Activated T-cell treated with anti-CD3 and anti-CD28 coated beads, Interleukin-2, amount 50 U/mL, for 72 hours (primary cell): ENCODE data around the gene CMPK1. TPM values are rescaled to one million over a fixed set of nuclear protein-coding genes. Genes with fewer than 3 reads are reported as not detected.

Experiments used
- ATAC-seq, 2 donors: fragments of 150-1000 bp; cut with Tn5 transposase; replicated peaks in 1 of 2; 2 replicates each; pipeline ENCODE4 v1.10.0; 2021; ENCODE audit warnings: moderate library complexity in 2 of 2, mild to moderate bottlenecking in 1 of 2
- DNase-seq, 2 donors: peaks; one replicate each; pipeline ENCODE4 v3.0.0; 2021 to 2022; ENCODE audit warnings: mixed read lengths in 1 of 2
- H3K27ac Mint-ChIP-seq: one replicate; pipeline ENCODE4 v1.8.0; 2022; ENCODE audit warnings: mild to moderate bottlenecking, moderate library complexity, mixed read lengths
- H3K27me3 Mint-ChIP-seq: one replicate; pipeline ENCODE4 v1.8.0; 2022; ENCODE audit warnings: low read depth, mixed read lengths
- H3K36me3 Mint-ChIP-seq, 2 donors: one replicate each; pipeline ENCODE4 v1.8.0; 2022; ENCODE audit warnings: mixed read lengths in 2 of 2, mild to moderate bottlenecking in 1 of 2; ENCODE audit not compliant: insufficient read depth in 2 of 2
- H3K4me1 Mint-ChIP-seq: one replicate; pipeline ENCODE4 v1.8.0; 2022; ENCODE audit warnings: low read depth, mixed read lengths
- H3K4me3 Mint-ChIP-seq, 2 donors: one replicate each; pipeline ENCODE4 v1.8.0; 2022; ENCODE audit warnings: mild to moderate bottlenecking in 2 of 2, mixed read lengths in 2 of 2, moderate library complexity in 2 of 2
- H3K9me3 Mint-ChIP-seq, 2 donors: one replicate each; pipeline ENCODE4 v1.8.0; 2022; ENCODE audit warnings: mixed read lengths in 2 of 2
- total RNA-seq, 2 donors: library from RNA; stranded (reverse); gene quantifications; one replicate each; pipeline ENCODE4 v1.2.3, GENCODE V29; 2022

Gene CMPK1
- total RNA-seq, 2 donors from 2014 or later, result 108 to 117 TPM

GRCh38 chr1:47406966-47407365, 73.4 kb downstream of the CMPK1 start:
- ATAC-seq, result no peak
- Mint-ChIP-seq H3K4me3 (no peak overlapping the region), H3K27ac (no peak overlapping the region), H3K9me3 (no peaks in the 10 kb centered on the region), H3K36me3 (no peaks in the 10 kb centered on the region), H3K4me1 (no peaks in the 10 kb centered on the region), H3K27me3 (peaks cover 44% of the 10 kb centered on the region)
- no peak for DNase-seq

GRCh38 chr1:47407481-47407880, 73.9 kb downstream of the CMPK1 start:
- H3K4me3 Mint-ChIP-seq, result no peak overlapping the region
- H3K4me1 Mint-ChIP-seq, result no peaks in the 10 kb centered on the region
- ATAC-seq (no peak), DNase-seq (no peak)
- no peaks in the 10 kb centered on the region for H3K9me3 Mint-ChIP-seq
- no peak overlapping the region for H3K27ac Mint-ChIP-seq
- H3K36me3 Mint-ChIP-seq, result no peaks in the 10 kb centered on the region
- H3K27me3 Mint-ChIP-seq, result peaks cover 44% of the 10 kb centered on the region

- Mint-ChIP-seq H3K9me3 (no peaks in the 10 kb centered on the region), H3K27me3 (peaks cover 47% of the 10 kb centered on the region), H3K4me3 (no peak overlapping the region), H3K27ac (no peak overlapping the region), H3K36me3 (no peaks in the 10 kb centered on the region), H3K4me1 (no peaks in the 10 kb centered on the region)
- ATAC-seq (no peak), DNase-seq (no peak)
Measured at GRCh38 chr1:47409311-47410067, 75.9 kb downstream of the CMPK1 start.

- H3K27me3 Mint-ChIP-seq, result peaks cover 49% of the 10 kb centered on the region
- H3K36me3 Mint-ChIP-seq, result no peaks in the 10 kb centered on the region
- DNase-seq (no peak), ATAC-seq (no peak)
- H3K4me1 Mint-ChIP-seq, result no peaks in the 10 kb centered on the region
- H3K27ac Mint-ChIP-seq, result no peak overlapping the region
- no peaks in the 10 kb centered on the region for H3K9me3 Mint-ChIP-seq
- no peak overlapping the region for H3K4me3 Mint-ChIP-seq
Measured at GRCh38 chr1:47410068-47410455, 76.5 kb downstream of the CMPK1 start.

- Mint-ChIP-seq H3K9me3 (no peaks in the 10 kb centered on the region), H3K36me3 (no peaks in the 10 kb centered on the region), H3K4me1 (no peaks in the 10 kb centered on the region), H3K27ac (no peak overlapping the region), H3K4me3 (no peak overlapping the region), H3K27me3 (peaks cover 48% of the 10 kb centered on the region)
- DNase-seq (no peak), ATAC-seq (no peak)
Measured at GRCh38 chr1:47411436-47411835, 77.8 kb downstream of the CMPK1 start.

GRCh38 chr1:47412437-47412836, 78.8 kb downstream of the CMPK1 start:
- no peak overlapping the region for H3K27ac Mint-ChIP-seq
- no peak for DNase-seq

GRCh38 chr1:47415728-47416318, 82.2 kb downstream of the CMPK1 start, which contains the start of gene FOXE3:
Gene FOXE3 (plus strand): TSS chr1:47416285. CDS start chr1:47416316, 31 bp downstream.
- Mint-ChIP-seq H3K27ac (no peak within 1 kb of the TSS), H3K36me3 (no peaks in the 10 kb centered on the region), H3K4me1 (peaks cover 7% of the 10 kb centered on the region), H3K9me3 (no peaks in the 10 kb centered on the region), H3K4me3 (peak within 1 kb of the TSS; percentile 71 to 79), H3K27me3 (peaks cover 53% of the 10 kb centered on the region)
- ATAC-seq (no peak), DNase-seq (no peak)

More at GRCh38 chr1:47412437-47412836, 78.8 kb downstream of the CMPK1 start:
- no peaks in the 10 kb centered on the region for H3K36me3 Mint-ChIP-seq
- H3K27me3 Mint-ChIP-seq, result peaks cover 52% of the 10 kb centered on the region
- H3K4me3 Mint-ChIP-seq, result no peak overlapping the region
- no peaks in the 10 kb centered on the region for H3K9me3 Mint-ChIP-seq
- no peak for ATAC-seq
- H3K4me1 Mint-ChIP-seq, result peaks cover 4% of the 10 kb centered on the region

- H3K4me3 Mint-ChIP-seq, result peak overlapping the region; percentile 71 to 79
- DNase-seq (peak in 1 of 2 donors; percentile 23), ATAC-seq (peak; percentile 56 to 73)
- peaks cover 51% of the 10 kb centered on the region for H3K27me3 Mint-ChIP-seq
- peaks cover 7% of the 10 kb centered on the region for H3K4me1 Mint-ChIP-seq
- no peaks in the 10 kb centered on the region for H3K36me3 Mint-ChIP-seq
- H3K27ac Mint-ChIP-seq, result no peak overlapping the region
- H3K9me3 Mint-ChIP-seq, result no peaks in the 10 kb centered on the region
Measured at GRCh38 chr1:47416319-47417169, 83.0 kb downstream of the CMPK1 start.

GRCh38 chr1:47417170-47418044, 83.8 kb downstream of the CMPK1 start:
- Mint-ChIP-seq H3K4me3 (peak overlapping the region; percentile 9 to 71), H3K36me3 (no peaks in the 10 kb centered on the region), H3K9me3 (no peaks in the 10 kb centered on the region), H3K27ac (no peak overlapping the region), H3K4me1 (peaks cover 7% of the 10 kb centered on the region), H3K27me3 (peaks cover 51% of the 10 kb centered on the region)
- no peak for ATAC-seq
- no peak for DNase-seq

- ATAC-seq (no peak), DNase-seq (no peak)
- Mint-ChIP-seq H3K27ac (no peak overlapping the region), H3K36me3 (no peaks in the 10 kb centered on the region), H3K9me3 (no peaks in the 10 kb centered on the region), H3K27me3 (peaks cover 51% of the 10 kb centered on the region), H3K4me1 (peaks cover 7% of the 10 kb centered on the region), H3K4me3 (no peak overlapping the region)
Measured at GRCh38 chr1:47418122-47418521, 84.5 kb downstream of the CMPK1 start.

GRCh38 chr1:47418681-47419325, 85.2 kb downstream of the CMPK1 start:
- Mint-ChIP-seq H3K4me3 (no peak overlapping the region), H3K9me3 (no peaks in the 10 kb centered on the region), H3K36me3 (no peaks in the 10 kb centered on the region), H3K27me3 (peaks cover 46% of the 10 kb centered on the region), H3K4me1 (peaks cover 7% of the 10 kb centered on the region), H3K27ac (no peak overlapping the region)
- no peak for DNase-seq
- ATAC-seq, result no peak

GRCh38 chr1:47420547-47420946, 87.0 kb downstream of the CMPK1 start:
- ATAC-seq (no peak), DNase-seq (no peak)
- H3K27ac Mint-ChIP-seq, result no peak overlapping the region
- H3K36me3 Mint-ChIP-seq, result no peaks in the 10 kb centered on the region
- peaks cover 38% of the 10 kb centered on the region for H3K27me3 Mint-ChIP-seq
- H3K9me3 Mint-ChIP-seq, result no peaks in the 10 kb centered on the region
- no peak overlapping the region for H3K4me3 Mint-ChIP-seq
- H3K4me1 Mint-ChIP-seq, result peaks cover 7% of the 10 kb centered on the region
